Vagina (tissue), 2 donors: ENCODE data around the gene PALLD.

Experiments used
- POLR2A ChIP-seq, 2 donors: fragments of 450-650 bp; IDR thresholded peaks; one replicate each; pipeline ENCODE4 v1.6.1; 2017; ENCODE audit warnings: antibody characterized with exemption in 2 of 2, mild to moderate bottlenecking in 2 of 2, moderate library complexity in 2 of 2
- POLR2AphosphoS5 ChIP-seq, 2 donors: sonication (generic); formaldehyde crosslinking; IDR thresholded peaks; one replicate each; pipeline ENCODE4 v1.9.0; 2017; ENCODE audit warnings: antibody characterized with exemption in 2 of 2, mild to moderate bottlenecking in 2 of 2, low read depth in 1 of 2; ENCODE audit not compliant: insufficient read depth in 1 of 2
- TF ChIP-seq, protein P1 (sequence below), 3 experiments: fragments of 450-650 bp in 2 of 3; fragments of 200-600 bp in 1 of 3; sonication (generic) in 1 of 3; IDR thresholded peaks; one replicate each; pipeline ENCODE4 v1.5.1; 2017 to 2019; ENCODE audit warnings: antibody characterized with exemption in 3 of 3, mild to moderate bottlenecking in 2 of 3, moderate library complexity in 2 of 3

- TF ChIP-seq, protein P1, sequence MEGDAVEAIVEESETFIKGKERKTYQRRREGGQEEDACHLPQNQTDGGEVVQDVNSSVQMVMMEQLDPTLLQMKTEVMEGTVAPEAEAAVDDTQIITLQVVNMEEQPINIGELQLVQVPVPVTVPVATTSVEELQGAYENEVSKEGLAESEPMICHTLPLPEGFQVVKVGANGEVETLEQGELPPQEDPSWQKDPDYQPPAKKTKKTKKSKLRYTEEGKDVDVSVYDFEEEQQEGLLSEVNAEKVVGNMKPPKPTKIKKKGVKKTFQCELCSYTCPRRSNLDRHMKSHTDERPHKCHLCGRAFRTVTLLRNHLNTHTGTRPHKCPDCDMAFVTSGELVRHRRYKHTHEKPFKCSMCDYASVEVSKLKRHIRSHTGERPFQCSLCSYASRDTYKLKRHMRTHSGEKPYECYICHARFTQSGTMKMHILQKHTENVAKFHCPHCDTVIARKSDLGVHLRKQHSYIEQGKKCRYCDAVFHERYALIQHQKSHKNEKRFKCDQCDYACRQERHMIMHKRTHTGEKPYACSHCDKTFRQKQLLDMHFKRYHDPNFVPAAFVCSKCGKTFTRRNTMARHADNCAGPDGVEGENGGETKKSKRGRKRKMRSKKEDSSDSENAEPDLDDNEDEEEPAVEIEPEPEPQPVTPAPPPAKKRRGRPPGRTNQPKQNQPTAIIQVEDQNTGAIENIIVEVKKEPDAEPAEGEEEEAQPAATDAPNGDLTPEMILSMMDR (IDR thresholded peaks at IDR 0.05): no peak
- TF ChIP-seq POLR2A (IDR thresholded peaks at IDR 0.05) (no peak), POLR2AphosphoS5 (IDR thresholded peaks at IDR 0.05; ENCODE audit: insufficient read depth in 1 of 2, low read depth in 1 of 2) (no peak)
Observed at GRCh38 chr4:168830777-168831512, 334.1 kb downstream of the PALLD start.
